Skin epidermis (tissue), 12 donors: ENCODE results near the gene TSPAN2.

Experiments
- H3K27ac ChIP-seq, 21 experiments: fragments of 200-600 bp; sonication (generic) in 11 of 21; one replicate each; pipeline ENCODE4 v1.5.0; 2020; ENCODE audit warnings: mild to moderate bottlenecking in 3 of 21, inconsistent platforms in 2 of 21, moderate library complexity in 2 of 21
- H3K4me3 ChIP-seq, 7 experiments: fragments of 200-600 bp; sonication (generic) in 2 of 7; one replicate each; pipeline ENCODE4 v1.5.0; 2020; ENCODE audit warnings: inconsistent platforms in 2 of 7, mild to moderate bottlenecking in 2 of 7, moderate library complexity in 1 of 7

The TSPAN2 gene

GRCh38 chr1:115078708-115079107, 10.6 kb downstream of the TSPAN2 start:
- Histone ChIP-seq H3K4me3 (no peak overlapping the region), H3K27ac (no peak overlapping the region)

GRCh38 chr1:115077984-115078330, 11.3 kb downstream of the TSPAN2 start:
- no peak overlapping the region for H3K27ac ChIP-seq
- no peak overlapping the region for H3K4me3 ChIP-seq

GRCh38 chr1:115077286-115077983, 11.9 kb downstream of the TSPAN2 start:
- no peak overlapping the region for H3K27ac ChIP-seq
- no peak overlapping the region for H3K4me3 ChIP-seq

- no peak overlapping the region for H3K27ac ChIP-seq
- no peak overlapping the region for H3K4me3 ChIP-seq
Measured at GRCh38 chr1:115076384-115076915, 12.9 kb downstream of the TSPAN2 start.

- no peak overlapping the region for H3K27ac ChIP-seq
Measured at GRCh38 chr1:115074839-115075534, 14.3 kb downstream of the TSPAN2 start.

GRCh38 chr1:115073298-115074087, 15.8 kb downstream of the TSPAN2 start:
- Histone ChIP-seq H3K27ac (no peak overlapping the region), H3K4me3 (no peak overlapping the region)

More at GRCh38 chr1:115074839-115075534, 14.3 kb downstream of the TSPAN2 start:
- no peak overlapping the region for H3K4me3 ChIP-seq

GRCh38 chr1:115071012-115071664, 18.2 kb downstream of the TSPAN2 start:
- H3K27ac ChIP-seq: no peak overlapping the region

GRCh38 chr1:115069659-115070308, 19.5 kb downstream of the TSPAN2 start:
- no peak overlapping the region for H3K4me3 ChIP-seq
- H3K27ac ChIP-seq: peak overlapping the region in 2 of 21 experiments; percentile 12 to 39

More at GRCh38 chr1:115071012-115071664, 18.2 kb downstream of the TSPAN2 start:
- no peak overlapping the region for H3K4me3 ChIP-seq

- Histone ChIP-seq H3K27ac (peak overlapping the region in 4 of 21 experiments; percentile 3 to 39 (median 13)), H3K4me3 (no peak overlapping the region)
Measured at GRCh38 chr1:115068826-115069585, 20.3 kb downstream of the TSPAN2 start.

GRCh38 chr1:115067161-115067859, 22.0 kb downstream of the TSPAN2 start:
- H3K4me3 ChIP-seq: no peak overlapping the region
- peak overlapping the region in 4 of 21 experiments; percentile 3 to 61 (median 32) for H3K27ac ChIP-seq

GRCh38 chr1:115065021-115065420, 24.3 kb downstream of the TSPAN2 start:
- no peak overlapping the region for H3K4me3 ChIP-seq
- no peak overlapping the region for H3K27ac ChIP-seq

- Histone ChIP-seq H3K4me3 (no peak overlapping the region), H3K27ac (no peak overlapping the region)
Measured at GRCh38 chr1:115064461-115064860, 24.8 kb downstream of the TSPAN2 start.

- Histone ChIP-seq H3K4me3 (no peak overlapping the region), H3K27ac (peak overlapping the region in 7 of 21 experiments; percentile 7 to 75 (median 33))
Measured at GRCh38 chr1:115063228-115063901, 25.9 kb downstream of the TSPAN2 start.

- no peak overlapping the region for H3K4me3 ChIP-seq
- peak overlapping the region in 9 of 21 experiments; percentile 7 to 75 (median 32) for H3K27ac ChIP-seq
Measured at GRCh38 chr1:115062542-115063004, 26.7 kb downstream of the TSPAN2 start.

- no peak overlapping the region for H3K4me3 ChIP-seq
- no peak overlapping the region for H3K27ac ChIP-seq
Measured at GRCh38 chr1:115060501-115060900, 28.8 kb downstream of the TSPAN2 start.

GRCh38 chr1:115059316-115059715, 30.0 kb downstream of the TSPAN2 start:
- no peak overlapping the region for H3K27ac ChIP-seq
- no peak overlapping the region for H3K4me3 ChIP-seq

- Histone ChIP-seq H3K4me3 (no peak overlapping the region), H3K27ac (no peak overlapping the region)
Measured at GRCh38 chr1:115057661-115058254, 31.5 kb downstream of the TSPAN2 start.
